Melanocyte of skin (primary cell): ENCODE results near the gene KRT35. TPM values are rescaled to one million over a fixed set of nuclear protein-coding genes. Genes with fewer than 3 reads are reported as not detected.

Experiments
- small RNA-seq, 2 donors: library from RNA; depleted of rRNA; stranded (forward); fragments of <200 nt; gene quantifications; one replicate each; pipeline ENCODE3, GENCODE V24; 2012
- total RNA-seq, 2 donors: library from RNA; depleted of rRNA; stranded (reverse); fragments of >200 nt; gene quantifications; 2 replicates each; pipeline ENCODE4 v1.2.3, GENCODE V29; 2012

The KRT35 gene
- total RNA-seq: not detected

DNA sequence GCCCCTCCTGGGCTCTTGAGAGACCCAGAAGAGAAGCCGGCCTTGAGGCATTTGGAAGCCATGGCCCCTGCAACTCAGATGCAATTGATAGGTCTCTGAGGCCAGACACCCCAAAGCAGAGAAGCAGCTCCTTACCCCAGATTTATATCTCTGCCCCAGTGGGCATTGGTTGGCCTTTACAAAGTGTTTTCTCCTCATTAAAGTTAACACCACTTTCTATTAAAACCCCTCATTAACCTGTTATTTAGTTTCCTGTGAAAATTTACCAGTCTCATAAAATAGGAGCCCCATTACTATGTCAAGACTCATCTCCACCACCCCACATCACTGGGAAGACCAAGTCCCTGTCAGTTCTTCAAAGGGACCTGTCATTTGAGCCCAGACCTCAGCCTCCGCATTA lies at the start of gene KRT35:
KRT35 (minus strand) TSS at position 116 of the 400 bp plus-strand sequence; CDS start at position 62, 54 bp downstream.

DNA sequence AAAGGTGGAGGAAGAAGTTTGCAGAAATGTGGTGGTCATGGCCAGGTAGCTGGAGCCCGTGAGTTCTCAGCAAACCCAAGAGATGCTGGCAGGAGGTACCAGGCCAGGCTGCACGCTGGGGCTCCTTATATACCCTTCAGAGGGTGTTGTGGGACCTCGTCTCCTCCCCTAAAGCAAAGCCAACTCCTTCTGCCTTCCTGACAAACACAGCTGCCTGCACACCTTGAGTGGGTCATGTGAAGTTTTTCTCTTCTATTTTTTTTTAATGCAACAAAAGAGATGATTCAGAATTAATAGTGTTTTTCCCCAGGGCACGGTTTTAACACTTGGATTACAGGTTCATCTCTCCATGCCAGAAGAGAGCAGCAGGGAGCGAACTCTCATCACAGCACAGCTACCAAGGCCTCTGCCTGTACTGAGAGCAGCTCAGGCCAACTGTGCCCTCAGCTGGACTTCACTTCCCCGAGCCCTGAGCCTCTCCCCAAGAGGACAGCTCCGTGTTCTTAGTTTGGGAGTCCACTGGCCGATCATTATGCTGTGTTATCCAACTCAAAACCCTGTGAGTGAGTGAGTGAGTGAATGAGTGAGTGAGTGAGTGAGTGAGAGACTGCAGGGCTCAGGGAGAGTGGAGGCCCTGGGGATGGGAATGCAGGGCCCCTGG lies 38.0 kb upstream of the KRT35 start, which contains the start of gene KRT15:
KRT15 (minus strand) TSS at position 102 of the 661 bp plus-strand sequence; CDS start at position 39, 63 bp downstream.

DNA sequence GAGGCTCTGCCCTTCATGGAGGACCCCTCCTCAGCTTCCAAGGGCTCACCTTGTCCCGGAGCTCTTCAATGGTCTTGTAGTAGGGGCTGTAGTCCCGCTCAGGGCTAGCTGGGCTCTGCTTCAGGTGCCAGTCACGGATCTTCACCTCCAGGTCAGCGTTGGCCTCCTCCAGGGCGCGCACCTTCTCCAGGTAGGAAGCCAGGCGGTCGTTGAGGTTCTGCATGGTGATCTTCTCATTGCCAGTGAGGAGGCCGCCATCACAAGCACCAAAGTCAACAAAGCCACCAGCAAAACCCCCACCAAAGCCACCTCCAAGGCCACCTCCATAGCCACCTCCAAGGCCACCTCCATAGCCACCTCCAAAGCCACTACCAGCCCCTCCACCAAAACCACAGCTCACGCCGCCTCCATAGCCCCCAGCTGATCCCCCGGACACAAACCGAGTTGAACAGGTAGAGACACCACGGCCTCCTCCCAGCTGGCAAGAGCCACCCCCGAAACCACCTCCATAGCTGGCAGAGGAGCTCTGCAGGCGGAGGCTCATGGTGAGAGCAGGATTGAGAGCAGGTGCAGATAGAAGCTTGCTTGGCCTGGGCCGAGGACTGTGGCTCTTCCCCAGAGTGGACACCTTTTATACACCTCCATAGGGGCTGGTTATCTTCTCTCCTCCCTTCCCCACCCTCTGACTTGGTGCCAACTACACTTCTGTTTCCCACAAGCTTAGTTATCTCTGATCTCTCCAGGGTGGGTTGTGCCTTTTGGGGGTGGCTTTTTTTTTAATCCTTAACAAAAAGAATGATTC lies 24.3 kb upstream of the KRT35 start, which contains the start of gene KRT13:
KRT13 (minus strand) TSS at position 606 of the 802 bp plus-strand sequence; CDS start at position 544, 62 bp downstream.

DNA sequence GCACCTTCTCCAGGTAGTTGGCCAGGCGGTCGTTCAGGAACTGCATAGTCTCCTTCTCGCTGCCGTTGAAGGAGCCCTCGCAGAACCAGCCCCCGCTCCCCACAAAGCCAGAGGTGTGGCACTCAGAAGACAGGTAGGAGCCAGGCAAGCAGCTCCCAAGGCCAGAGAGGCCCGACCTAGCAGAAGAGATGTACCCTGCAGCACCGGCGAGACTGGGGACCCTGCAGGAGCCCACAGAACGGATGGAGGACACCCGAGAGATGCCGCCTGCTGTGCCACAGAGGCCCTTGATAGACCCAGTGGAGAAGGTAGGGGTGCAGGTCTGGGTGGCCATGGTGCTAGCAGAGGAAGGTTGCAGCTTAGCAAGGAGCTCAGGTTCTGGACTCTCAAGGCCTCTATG lies 8.6 kb upstream of the KRT35 start, which contains the start of gene KRT36:
KRT36 (minus strand) TSS at position 380 of the 400 bp plus-strand sequence; CDS start at position 334, 46 bp downstream.

DNA sequence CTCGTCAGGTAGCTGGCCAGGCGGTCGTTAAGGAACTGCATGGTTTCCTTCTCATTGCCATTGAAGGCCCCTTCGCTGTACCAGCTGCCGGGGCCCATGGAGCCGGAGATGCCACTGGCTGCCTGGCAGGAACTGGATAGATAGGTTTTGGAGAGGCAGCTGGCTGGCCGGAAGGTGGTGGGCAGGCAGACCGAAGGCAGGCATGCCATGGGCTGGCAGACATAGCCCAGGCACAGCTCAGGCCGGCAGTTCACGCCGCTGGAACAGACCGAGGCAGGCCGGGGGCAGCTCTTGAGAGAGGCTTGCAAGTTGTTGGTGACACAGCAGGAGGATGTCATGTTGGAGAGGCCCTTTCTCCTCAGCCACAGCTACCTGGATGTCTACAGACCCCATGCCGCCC lies 14.0 kb downstream of the KRT35 start, which contains the start of gene KRT32:
KRT32 (minus strand) TSS at position 399 of the 400 bp plus-strand sequence; CDS start at position 338, 61 bp downstream.

DNA sequence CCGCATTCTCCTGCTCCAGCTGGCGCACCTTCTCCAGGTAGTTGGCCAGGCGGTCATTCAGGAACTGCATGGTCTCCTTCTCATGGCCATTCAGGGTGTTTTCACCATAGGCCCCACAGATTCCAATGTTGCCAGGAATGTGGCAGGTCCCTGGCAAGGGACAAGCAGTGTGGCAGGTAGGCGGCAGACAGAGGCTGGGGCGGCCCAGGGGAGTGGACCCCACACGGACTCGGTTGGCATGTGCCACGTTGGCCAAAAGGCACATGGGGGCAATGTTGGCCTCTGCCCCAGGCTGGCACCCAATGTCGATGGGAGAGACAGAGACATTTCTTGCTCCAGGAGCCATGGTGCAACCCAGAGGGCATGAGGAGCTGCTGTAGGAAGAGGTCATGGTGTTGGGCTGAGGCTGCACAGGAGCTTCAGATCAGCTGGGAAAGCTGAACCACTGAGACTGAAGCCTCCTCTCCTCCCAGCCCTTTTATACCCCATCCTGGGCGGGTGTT lies 40.4 kb downstream of the KRT35 start, which contains the start of gene KRT38:
KRT38 (minus strand) TSS at position 453 of the 503 bp plus-strand sequence; CDS start at position 391, 62 bp downstream.

Small RNA genes within 50 kb of the gene (small RNA-seq; reads per million reads assigned to genes)
- 5.6 to 7.9 reads per million in 2 donors for gene RNU2-32P

Other genes with a start within 250 kb of the KRT35 start
- not detected for gene KRTAP9-3, start 248.7 kb downstream of the KRT35 start, total RNA-seq
- not detected for gene KRTAP9-8, start 243.2 kb downstream of the KRT35 start, total RNA-seq
- gene KRTAP9-4, start 231.5 kb downstream of the KRT35 start, total RNA-seq: not detected
- not detected for gene KRTAP9-9, start 225.8 kb downstream of the KRT35 start, total RNA-seq
- not detected for gene KRTAP9-6, start 215.8 kb downstream of the KRT35 start, total RNA-seq
- gene KRTAP9-7, start 205.5 kb downstream of the KRT35 start, total RNA-seq: not detected
- not detected for gene KRTAP29-1, start 178.3 kb downstream of the KRT35 start, total RNA-seq
- not detected for gene KRTAP16-1, start 171.8 kb downstream of the KRT35 start, total RNA-seq
- not detected for gene KRTAP17-1, start 165.4 kb downstream of the KRT35 start, total RNA-seq
- gene KRT33A, start 130.3 kb downstream of the KRT35 start, total RNA-seq: not detected
- gene KRT33B, start 111.3 kb downstream of the KRT35 start, total RNA-seq: not detected
- gene KRT34, start 98.8 kb downstream of the KRT35 start, total RNA-seq: not detected
- gene KRT31, start 83.5 kb downstream of the KRT35 start, total RNA-seq: not detected
- not detected for gene KRT37, start 56.6 kb downstream of the KRT35 start, total RNA-seq
- gene KRT38, start 40.2 kb downstream of the KRT35 start, total RNA-seq: not detected
- not detected for gene KRT32, start 13.8 kb downstream of the KRT35 start, total RNA-seq
- not detected for gene KRT36, start 8.8 kb upstream of the KRT35 start, total RNA-seq
- gene KRT13, start 24.5 kb upstream of the KRT35 start, total RNA-seq: not detected
- gene KRT15, start 37.7 kb upstream of the KRT35 start, total RNA-seq: not detected
- gene KRT19, start 47.2 kb upstream of the KRT35 start, total RNA-seq: under 1 TPM in 1 of 2 donors, not detected in 1; 0.33 TPM
- gene KRT9, start 90.9 kb upstream of the KRT35 start, total RNA-seq: not detected
- 1 to 10 TPM in 1 of 2 donors, under 1 TPM in 1; under 0.01 to 1.0 TPM for gene KRT14, start 105.7 kb upstream of the KRT35 start, total RNA-seq
- gene KRT16, start 131.6 kb upstream of the KRT35 start, total RNA-seq: under 1 TPM in 1 of 2 donors, not detected in 1; 0.69 TPM
- gene KRT17, start 143.4 kb upstream of the KRT35 start, total RNA-seq: 1 to 10 TPM in 1 of 2 donors, not detected in 1; 1.7 TPM
- gene EIF1, start 207.7 kb upstream of the KRT35 start, total RNA-seq: 10 to 100 TPM; 52.3 to 67.3 TPM
- not detected for gene GAST, start 231.2 kb upstream of the KRT35 start, total RNA-seq